PFSK-1 (cell line): ENCODE results near the gene CEP112.

Source experiments
- FOXP2 ChIP-seq: optimal IDR thresholded peaks from 2 replicates; pipeline ENCODE3; 2011; ENCODE audit warnings: borderline replicate concordance, control low read depth, inconsistent platforms; ENCODE audit not compliant: insufficient read depth; ENCODE audit errors: extremely low read length, extremely low read depth
- POLR2AphosphoS5 ChIP-seq: IDR thresholded peaks from 2 replicates; pipeline ENCODE4 v1.6.1; 2012; ENCODE audit warnings: low read depth, mild to moderate bottlenecking, control low read depth, low read length, moderate library complexity
- SIN3A ChIP-seq: IDR thresholded peaks from 2 replicates; pipeline ENCODE4 v1.6.1; 2012; ENCODE audit warnings: mild to moderate bottlenecking, low read length, moderate library complexity, borderline replicate concordance; ENCODE audit not compliant: insufficient read depth
- TAF1 ChIP-seq: IDR thresholded peaks from 2 replicates; pipeline ENCODE4 v1.6.1; 2012; ENCODE audit warnings: low read length, control low read depth, borderline replicate concordance; ENCODE audit not compliant: insufficient read depth
- TF ChIP-seq, protein P1 (sequence below), 2 experiments: IDR thresholded peaks; 2 replicates each; pipeline versions ENCODE4 v1.6.1 to v1.8.0; 2011 to 2012; ENCODE audit warnings: low read depth in 2 of 2, low read length in 2 of 2, control low read depth in 1 of 2, inconsistent platforms in 1 of 2, mild to moderate bottlenecking in 1 of 2, moderate library complexity in 1 of 2; ENCODE audit not compliant: insufficient read depth in 1 of 2

CEP112 gene

DNA sequence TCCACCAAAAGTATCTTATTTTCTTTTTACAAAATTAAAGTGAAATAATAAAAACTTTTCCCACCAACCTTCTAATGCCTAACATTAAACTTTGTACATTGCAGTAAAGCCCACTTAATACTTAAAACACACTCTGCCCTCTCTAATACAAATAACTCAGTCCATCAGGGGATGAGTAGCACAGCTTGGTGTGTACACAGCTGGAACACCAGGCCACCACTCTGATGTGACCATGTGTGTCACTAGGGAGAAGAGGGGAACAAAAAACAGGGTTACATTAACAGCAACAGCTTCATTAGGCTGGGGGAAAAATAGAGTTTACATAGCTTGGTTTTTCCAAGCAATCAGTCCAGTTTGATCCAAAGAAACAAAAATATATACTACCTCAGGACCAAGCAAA lies 295.0 kb downstream of the CEP112 start:
- TF ChIP-seq, protein P1, sequence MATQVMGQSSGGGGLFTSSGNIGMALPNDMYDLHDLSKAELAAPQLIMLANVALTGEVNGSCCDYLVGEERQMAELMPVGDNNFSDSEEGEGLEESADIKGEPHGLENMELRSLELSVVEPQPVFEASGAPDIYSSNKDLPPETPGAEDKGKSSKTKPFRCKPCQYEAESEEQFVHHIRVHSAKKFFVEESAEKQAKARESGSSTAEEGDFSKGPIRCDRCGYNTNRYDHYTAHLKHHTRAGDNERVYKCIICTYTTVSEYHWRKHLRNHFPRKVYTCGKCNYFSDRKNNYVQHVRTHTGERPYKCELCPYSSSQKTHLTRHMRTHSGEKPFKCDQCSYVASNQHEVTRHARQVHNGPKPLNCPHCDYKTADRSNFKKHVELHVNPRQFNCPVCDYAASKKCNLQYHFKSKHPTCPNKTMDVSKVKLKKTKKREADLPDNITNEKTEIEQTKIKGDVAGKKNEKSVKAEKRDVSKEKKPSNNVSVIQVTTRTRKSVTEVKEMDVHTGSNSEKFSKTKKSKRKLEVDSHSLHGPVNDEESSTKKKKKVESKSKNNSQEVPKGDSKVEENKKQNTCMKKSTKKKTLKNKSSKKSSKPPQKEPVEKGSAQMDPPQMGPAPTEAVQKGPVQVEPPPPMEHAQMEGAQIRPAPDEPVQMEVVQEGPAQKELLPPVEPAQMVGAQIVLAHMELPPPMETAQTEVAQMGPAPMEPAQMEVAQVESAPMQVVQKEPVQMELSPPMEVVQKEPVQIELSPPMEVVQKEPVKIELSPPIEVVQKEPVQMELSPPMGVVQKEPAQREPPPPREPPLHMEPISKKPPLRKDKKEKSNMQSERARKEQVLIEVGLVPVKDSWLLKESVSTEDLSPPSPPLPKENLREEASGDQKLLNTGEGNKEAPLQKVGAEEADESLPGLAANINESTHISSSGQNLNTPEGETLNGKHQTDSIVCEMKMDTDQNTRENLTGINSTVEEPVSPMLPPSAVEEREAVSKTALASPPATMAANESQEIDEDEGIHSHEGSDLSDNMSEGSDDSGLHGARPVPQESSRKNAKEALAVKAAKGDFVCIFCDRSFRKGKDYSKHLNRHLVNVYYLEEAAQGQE (IDR thresholded peaks at IDR 0.05; ENCODE audit: insufficient read depth in 1 of 2, low read depth in 2 of 2, low read length in 2 of 2), result no peak
- TF ChIP-seq FOXP2 (no peak), SIN3A (no peak), TAF1 (no peak), POLR2AphosphoS5 (no peak)

DNA sequence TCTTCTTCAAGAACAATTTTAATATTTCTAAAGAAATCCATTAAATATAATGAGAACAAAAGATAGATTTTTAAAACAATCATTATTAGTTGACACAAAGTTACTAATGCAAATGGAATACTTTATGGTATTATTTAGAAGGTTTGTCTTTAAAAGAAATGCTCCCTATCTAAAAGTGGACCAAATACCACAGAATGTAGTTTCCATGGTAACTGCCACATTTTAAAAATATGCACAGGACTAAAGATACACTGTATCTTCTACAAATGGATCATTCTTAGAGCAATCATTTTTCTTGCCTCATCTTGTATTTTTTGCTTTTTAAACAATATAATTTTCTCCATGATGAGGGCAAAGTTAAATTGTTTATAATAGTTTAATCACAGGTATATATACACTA lies 296.0 kb downstream of the CEP112 start:
- no peak for TF ChIP-seq POLR2AphosphoS5

GRCh38 chr17:65893692-65894279 lies 298.1 kb downstream of the CEP112 start:
- TF ChIP-seq FOXP2, result no peak
- no peak for TF ChIP-seq POLR2AphosphoS5
- no peak for TF ChIP-seq SIN3A
- TF ChIP-seq, protein P1 (IDR thresholded peaks at IDR 0.05; ENCODE audit: insufficient read depth in 1 of 2, low read depth in 2 of 2, low read length in 2 of 2), result no peak
- TF ChIP-seq TAF1, result no peak

DNA sequence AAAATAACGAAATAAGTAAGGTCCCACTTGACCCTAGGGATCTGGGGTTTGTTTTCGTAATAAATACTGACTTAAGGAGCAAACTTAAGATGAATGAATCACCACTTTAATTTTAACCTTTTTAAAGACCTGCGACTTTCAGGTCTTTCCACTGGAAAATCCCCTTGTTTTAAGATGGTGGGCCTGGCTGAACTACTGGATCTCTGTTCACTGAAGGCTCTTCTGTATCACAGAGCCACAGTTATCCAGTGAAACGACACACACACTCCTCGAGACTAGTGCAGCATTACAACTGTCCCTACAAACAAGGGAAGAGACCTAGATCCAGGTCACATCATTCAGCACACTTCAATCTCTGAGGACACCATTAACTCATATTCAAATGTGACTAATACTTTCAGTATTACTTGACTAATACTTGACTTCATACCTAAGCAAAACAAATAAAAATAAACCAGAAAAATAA lies 299.0 kb downstream of the CEP112 start:
- no peak for TF ChIP-seq SIN3A
- TF ChIP-seq, protein P1 (IDR thresholded peaks at IDR 0.05; ENCODE audit: insufficient read depth in 1 of 2, low read depth in 2 of 2, low read length in 2 of 2), result no peak
- no peak for TF ChIP-seq FOXP2
- TF ChIP-seq TAF1, result no peak
- TF ChIP-seq POLR2AphosphoS5, result no peak

DNA sequence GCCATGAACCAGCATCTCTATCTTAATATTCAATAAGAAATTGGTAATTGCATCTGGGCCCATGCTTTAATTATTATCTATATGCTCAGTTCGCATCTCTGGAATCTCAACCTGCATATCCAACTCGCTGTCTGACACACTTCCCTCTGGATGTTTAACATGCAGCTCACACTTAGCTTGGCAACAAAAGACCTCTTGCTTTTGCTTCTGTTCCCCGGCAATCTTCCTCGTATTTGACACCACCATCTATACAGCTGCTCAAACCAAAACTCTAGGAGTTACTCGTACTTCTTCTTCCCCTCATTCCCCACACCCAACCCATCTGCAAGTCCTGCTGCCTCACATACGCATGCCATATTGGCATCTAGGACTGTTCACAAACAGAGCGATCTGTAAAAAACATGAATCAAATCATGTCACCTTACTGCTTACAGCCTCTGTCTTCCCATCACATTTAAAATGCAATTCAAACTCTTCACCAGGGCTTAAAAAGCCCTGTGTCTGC lies 300.6 kb downstream of the CEP112 start:
- TF ChIP-seq FOXP2 (no peak), TAF1 (no peak), SIN3A (no peak), POLR2AphosphoS5 (no peak)
- TF ChIP-seq, protein P1 (IDR thresholded peaks at IDR 0.05; ENCODE audit: insufficient read depth in 1 of 2, low read depth in 2 of 2, low read length in 2 of 2), result no peak
